K562 (cell line): Measurements from ENCODE around the gene DAB1. TPM values are rescaled to one million over a fixed set of nuclear protein-coding genes. Genes with fewer than 3 reads are reported as not detected.

Experiments
- ATAC-seq: fragments of 200-7000 bp; cut with Tn5 transposase; 3 replicates; pipeline ENCODE4 v1.9.1; 2020; ENCODE audit warnings: moderate library complexity
- BruUV-seq: library from RNA; stranded (reverse); fragments of 400-500 nt; replicated peaks from 2 replicates; lab custom pipeline; 2021; lab: Mats Ljungman, UMichigan
- CTCF ChIA-PET: fragments of 300-600 bp; formaldehyde crosslinking; extraction: SDS; loops from one replicate; lab custom pipeline; 2021; ENCODE audit warnings: low intra/inter-chr PET ratio; lab: Yijun Ruan, JAX
- POLR2A ChIA-PET: fragments of 300-600, 350-650 bp; sonication (Branson Sonifier 250); formaldehyde crosslinking; extraction: SDS; loops from one replicate; lab custom pipeline; 2021; ENCODE audit warnings: antibody characterized with exemption, inconsistent platforms; lab: Yijun Ruan, JAX
- DNase-seq, 4 experiments: peaks; one replicate each; pipeline versions ENCODE4 v3.0.0 to v3.0.0-alpha.2; 2011 to 2018; ENCODE audit warnings: low spot score in 3 of 4, mixed read lengths in 3 of 4; ENCODE audit errors: extremely low read depth in 1 of 4
- FAIRE-seq: peaks from 2 replicates; lab custom pipeline; 2011; peaks lifted over from hg19 to GRCh38; lab: Jason Lieb, UNC
- H2AFZ ChIP-seq: 2 replicates; pipeline ENCODE4 v1.6.0; 2011; ENCODE audit warnings: low read depth, low read length, control low read depth, inconsistent platforms
- H3K27ac ChIP-seq: fragments of 200-600 bp; 3 replicates; pipeline ENCODE4 v1.8.0; 2011; ENCODE audit warnings: low read depth, mild to moderate bottlenecking, control low read depth, inconsistent platforms, low read length, moderate library complexity, mixed read lengths; ENCODE audit errors: extremely low read depth
- H3K27me3 ChIP-seq, 2 experiments: fragments of 300-600 bp in 1 of 2; 2 replicates in 1 of 2; 3 replicates in 1 of 2; pipeline versions ENCODE4 v1.6.0 to v1.8.0; 2011; ENCODE audit warnings: inconsistent platforms in 2 of 2, low read length in 2 of 2, mild to moderate bottlenecking in 1 of 2, mixed read lengths in 1 of 2, moderate library complexity in 1 of 2; ENCODE audit not compliant: control insufficient read depth in 2 of 2, insufficient read depth in 2 of 2
- H3K36me3 ChIP-seq: fragments of 300-600 bp; 3 replicates; pipeline ENCODE4 v1.8.0; 2011; ENCODE audit warnings: mild to moderate bottlenecking, low read length, inconsistent platforms; ENCODE audit not compliant: control insufficient read depth, insufficient read depth
- H3K4me1 ChIP-seq, 2 experiments: fragments of 200-600 bp in 1 of 2; replicated peaks in 1 of 2; 2 replicates in 1 of 2; 3 replicates in 1 of 2; pipeline versions ENCODE4 v1.5.1 to v1.8.0; 2011; ENCODE audit warnings: inconsistent platforms in 2 of 2, low read length in 2 of 2, mild to moderate bottlenecking in 1 of 2, mixed read lengths in 1 of 2, moderate library complexity in 1 of 2; ENCODE audit not compliant: control insufficient read depth in 2 of 2, insufficient read depth in 2 of 2
- H3K4me2 ChIP-seq: 2 replicates; pipeline ENCODE4 v1.6.1; 2011; ENCODE audit warnings: low read length, control low read depth, inconsistent platforms, mixed read lengths; ENCODE audit not compliant: insufficient read depth
- H3K4me3 ChIP-seq: fragments of 200-600 bp; sonication (generic), shearing (Covaris generic); 2 replicates; pipeline ENCODE4 v1.5.1; 2016; ENCODE audit warnings: control low read depth, inconsistent platforms
- H3K79me2 ChIP-seq: fragments of 200-600 bp; 3 replicates; pipeline ENCODE4 v1.8.0; 2011; ENCODE audit warnings: low read length, inconsistent platforms; ENCODE audit not compliant: control insufficient read depth, insufficient read depth
- H3K9ac ChIP-seq, 2 experiments: 2 replicates each; pipeline versions ENCODE4 v1.6.0 to v1.6.1; 2011; ENCODE audit warnings: low read depth in 2 of 2, low read length in 2 of 2, control low read depth in 1 of 2, inconsistent platforms in 1 of 2, mild to moderate bottlenecking in 1 of 2, mixed read lengths in 1 of 2; ENCODE audit not compliant: insufficient read depth in 1 of 2
- H3K9me1 ChIP-seq: one replicate; pipeline ENCODE4 v1.6.0; 2011; ENCODE audit warnings: inconsistent platforms, mild to moderate bottlenecking, low read length, moderate library complexity; ENCODE audit not compliant: control insufficient read depth, insufficient read depth
- H3K9me3 ChIP-seq: replicated peaks from 2 replicates; pipeline ENCODE4 v1.5.1; 2011; ENCODE audit warnings: low read depth, low read length, inconsistent platforms; ENCODE audit not compliant: control insufficient read depth, insufficient read depth
- H4K20me1 ChIP-seq: replicated peaks from 2 replicates; pipeline ENCODE4 v1.6.1; 2011; ENCODE audit warnings: low read length, inconsistent platforms, mixed read lengths; ENCODE audit not compliant: control insufficient read depth, insufficient read depth
- ASH1L ChIP-seq: fragments of 450-650 bp; IDR thresholded peaks from 2 replicates; pipeline ENCODE4 v1.6.1; 2018; ENCODE audit warnings: borderline replicate concordance, mild to moderate bottlenecking, low read depth; ENCODE audit not compliant: partially characterized antibody
- NFIC ChIP-seq: fragments of 450-650 bp; IDR thresholded peaks from 2 replicates; pipeline ENCODE4 v1.6.1; 2017; ENCODE audit warnings: mild to moderate bottlenecking, inconsistent platforms
- ZFP1 ChIP-seq: fragments of 450-650 bp; formaldehyde crosslinking; IDR thresholded peaks from 2 replicates; pipeline ENCODE4 v1.4.0; 2020; ENCODE audit warnings: mild to moderate bottlenecking, mixed read lengths
- WGBS: fragments of 100-300 bp; shearing (Covaris generic); methylation state at CpG from one replicate; pipeline ENCODE4 v1.1.6; 2016; ENCODE audit warnings: low coverage, mixed read lengths; ENCODE audit not compliant: insufficient coverage; ENCODE audit errors: missing lambda C conversion rate; 5-methylcytosine and 5-hydroxymethylcytosine counted together
- in situ Hi-C: fragments of 300-500 bp; cut with MboI; formaldehyde crosslinking; loops from 4 replicates; pipeline ENCODE4 v1.15.0; 2018; ENCODE audit warnings: inconsistent platforms, mixed read lengths
- intact Hi-C: fragments of 100-400 bp; cut with micrococcal nuclease; formaldehyde crosslinking; loops from 2 replicates; pipeline ENCODE4 v1.14.2; 2022
- polyA plus RNA-seq, 8 experiments: library from polyadenylated mRNA; depleted of rRNA in 4 of 8; stranded (reverse) in 5 of 8; unstranded in 3 of 8; fragments of >200 nt; fragmentation: Nextera tagmentation in 2 of 8; fragmentation: Illumina TruSeq in 1 of 8; extraction: Ambion mirVana in 2 of 8; extraction: Trizol in 1 of 8; gene quantifications; 2 replicates each; pipeline versions ENCODE4 v1.2.1 to v1.2.3, GENCODE V29; 2011 to 2014; ENCODE audit warnings: inconsistent platforms in 1 of 8, missing spikeins in 1 of 8
- total RNA-seq, 7 experiments: library from RNA; depleted of rRNA in 6 of 7; stranded (reverse); fragments of >200 nt in 6 of 7; fragmentation: Illumina TruSeq in 2 of 7; extraction: Trizol in 2 of 7; gene quantifications; 2 replicates each; pipeline versions ENCODE4 v1.2.1 to v1.2.3, GENCODE V29; 2011 to 2021; ENCODE audit warnings: low replicate concordance in 1 of 7
- TF ChIP-seq, protein P1 (sequence below): IDR thresholded peaks from 3 replicates; pipeline ENCODE4 v1.6.1; 2011; ENCODE audit warnings: borderline replicate concordance, mild to moderate bottlenecking, moderate library complexity; ENCODE audit not compliant: insufficient read length; ENCODE audit errors: extremely low read depth

Gene DAB1
- total and polyA plus RNA-seq, 9 of the 15 experiments (the other 6 are each of a cell fraction or from before 2014, with no cell fraction given), result not detected

DNA sequence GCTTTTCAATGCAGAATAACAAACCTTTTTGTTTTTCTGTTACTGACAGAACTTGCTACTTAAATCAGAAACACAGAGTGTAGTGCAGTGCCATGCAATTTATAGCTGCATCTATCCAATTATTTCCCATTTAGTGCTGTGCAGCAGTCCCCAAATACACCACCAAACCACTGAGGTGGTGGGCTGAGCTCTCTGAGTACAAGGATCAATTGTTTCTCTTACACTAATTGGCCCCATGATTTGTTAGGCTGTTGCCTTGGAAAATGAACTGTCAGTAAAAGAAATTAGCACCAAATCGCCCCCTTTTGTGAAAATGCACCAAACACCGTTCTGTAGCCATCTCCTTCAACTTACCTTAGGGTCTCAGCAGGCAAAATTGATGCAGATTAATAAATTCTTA, 339.2 kb downstream of the DAB1 start:
- DNase-seq (no peak), FAIRE-seq (no peak), ATAC-seq (no peak)
- Histone ChIP-seq H3K9me3 (no peaks in the 10 kb centered on the region), H3K9ac (no peak overlapping the region), H3K79me2 (no peaks in the 10 kb centered on the region), H3K36me3 (no peaks in the 10 kb centered on the region), H3K9me1 (no peaks in the 10 kb centered on the region), H3K27me3 (no peaks in the 10 kb centered on the region), H3K4me3 (no peak overlapping the region), H2AFZ (no peak overlapping the region), H3K27ac (no peak overlapping the region), H4K20me1 (no peaks in the 10 kb centered on the region), H3K4me1 (no peaks in the 10 kb centered on the region), H3K4me2 (no peak overlapping the region)
- BruUV-seq, result no TSS peak
- in situ Hi-C loops, result no loop called here
- WGBS, result 0% methylated on average over 2 of the region's 2 CpGs
- ChIA-PET POLR2A (no interaction called here), CTCF (no interaction called here)
- TF ChIP-seq ZFP1 (CRISPR knock-in tag), result no peak
- intact Hi-C loops, result no loop called here

- Histone ChIP-seq H3K4me3 (no peak overlapping the region), H4K20me1 (no peaks in the 10 kb centered on the region), H3K79me2 (no peaks in the 10 kb centered on the region), H3K4me1 (no peaks in the 10 kb centered on the region), H2AFZ (no peak overlapping the region), H3K4me2 (no peak overlapping the region), H3K9me1 (no peaks in the 10 kb centered on the region), H3K9me3 (no peaks in the 10 kb centered on the region), H3K27ac (no peak overlapping the region), H3K36me3 (no peaks in the 10 kb centered on the region), H3K27me3 (no peaks in the 10 kb centered on the region), H3K9ac (no peak overlapping the region)
- WGBS, result 1% methylated on average over 6 of the region's 7 CpGs
- no peak for FAIRE-seq
- intact Hi-C loops, result no loop called here
- TF ChIP-seq ASH1L (no peak), NFIC (peak; percentile 52)
- TF ChIP-seq, protein P1, sequence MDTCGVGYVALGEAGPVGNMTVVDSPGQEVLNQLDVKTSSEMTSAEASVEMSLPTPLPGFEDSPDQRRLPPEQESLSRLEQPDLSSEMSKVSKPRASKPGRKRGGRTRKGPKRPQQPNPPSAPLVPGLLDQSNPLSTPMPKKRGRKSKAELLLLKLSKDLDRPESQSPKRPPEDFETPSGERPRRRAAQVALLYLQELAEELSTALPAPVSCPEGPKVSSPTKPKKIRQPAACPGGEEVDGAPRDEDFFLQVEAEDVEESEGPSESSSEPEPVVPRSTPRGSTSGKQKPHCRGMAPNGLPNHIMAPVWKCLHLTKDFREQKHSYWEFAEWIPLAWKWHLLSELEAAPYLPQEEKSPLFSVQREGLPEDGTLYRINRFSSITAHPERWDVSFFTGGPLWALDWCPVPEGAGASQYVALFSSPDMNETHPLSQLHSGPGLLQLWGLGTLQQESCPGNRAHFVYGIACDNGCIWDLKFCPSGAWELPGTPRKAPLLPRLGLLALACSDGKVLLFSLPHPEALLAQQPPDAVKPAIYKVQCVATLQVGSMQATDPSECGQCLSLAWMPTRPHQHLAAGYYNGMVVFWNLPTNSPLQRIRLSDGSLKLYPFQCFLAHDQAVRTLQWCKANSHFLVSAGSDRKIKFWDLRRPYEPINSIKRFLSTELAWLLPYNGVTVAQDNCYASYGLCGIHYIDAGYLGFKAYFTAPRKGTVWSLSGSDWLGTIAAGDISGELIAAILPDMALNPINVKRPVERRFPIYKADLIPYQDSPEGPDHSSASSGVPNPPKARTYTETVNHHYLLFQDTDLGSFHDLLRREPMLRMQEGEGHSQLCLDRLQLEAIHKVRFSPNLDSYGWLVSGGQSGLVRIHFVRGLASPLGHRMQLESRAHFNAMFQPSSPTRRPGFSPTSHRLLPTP, result no peak
- ATAC-seq, result no peak
- BruUV-seq, result no TSS peak
- POLR2A ChIA-PET, result interaction anchor here (0.7 kb wide), 1 partner anchor 34 kb away, joined by 3 read pairs; no protein-coding TSS in a partner anchor
- DNase-seq, result no peak
- CTCF ChIA-PET, result no interaction called here
- in situ Hi-C loops, result no loop called here
These were observed 341.0 kb downstream of the DAB1 start for GRCh38 chr1:57082711-57083439.
